ENCODE data around the gene IQCF2.

IQCF2 gene

DNA sequence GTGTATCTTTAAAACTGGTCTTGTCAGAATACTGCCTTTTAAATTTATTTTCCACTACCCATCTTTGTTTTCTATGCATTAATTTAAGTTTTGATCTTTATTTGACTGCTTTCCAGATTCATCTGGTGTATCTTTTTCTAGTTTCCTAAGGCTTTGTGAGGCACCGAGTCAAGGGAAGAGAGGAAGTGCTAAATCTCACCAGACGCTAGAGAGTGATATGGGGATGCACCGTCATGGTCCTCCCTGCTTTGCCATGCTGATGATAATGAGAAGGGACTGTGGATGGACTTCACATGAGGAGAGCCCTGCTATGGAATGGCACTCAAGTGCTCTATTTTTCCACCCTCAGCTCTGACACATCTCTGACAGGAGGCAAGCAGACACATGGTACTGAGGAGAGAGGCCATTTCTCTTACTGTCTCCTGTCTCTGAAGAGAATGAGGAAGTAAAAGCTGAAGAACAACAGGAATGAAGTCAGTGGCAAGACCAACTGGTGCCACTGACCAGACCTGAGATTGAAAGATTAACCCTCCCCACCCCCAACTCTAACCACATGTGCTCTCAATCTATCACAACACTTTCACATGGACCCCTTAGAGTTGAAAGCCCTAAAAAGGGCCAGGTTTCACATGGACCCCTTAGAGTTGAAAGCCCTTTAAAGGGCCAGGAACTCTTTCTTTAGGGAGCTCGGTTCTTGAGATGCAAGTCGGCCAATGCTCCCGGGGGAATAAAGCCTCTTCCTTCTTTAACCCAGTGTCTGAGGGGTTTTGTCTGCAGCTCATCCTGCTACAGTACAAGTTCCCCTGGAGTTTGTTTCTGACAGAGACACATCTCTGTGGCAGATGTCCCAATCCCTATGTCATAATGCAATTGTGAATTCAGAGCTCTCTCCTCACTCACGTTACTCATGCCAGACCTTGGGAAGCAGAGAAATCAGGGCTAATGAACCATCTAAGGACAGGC is at the start of gene IQCF2:
IQCF2 (plus strand) TSS at position 913 of the 963 bp plus-strand sequence. CDS start 52 bp downstream, outside the sequence.
- H3K4me1 ChIP-seq (ENCODE audit: control insufficient read depth in 2 of 2, insufficient read depth in 2 of 2, low read length in 2 of 2) = no peaks in the 10 kb centered on the region
- H3K9ac ChIP-seq (ENCODE audit: low read depth in 1 of 2, low read length in 2 of 2) = no peak within 1 kb of the TSS
- no peaks in the 10 kb centered on the region for H3K36me3 ChIP-seq (ENCODE audit: control insufficient read depth in 2 of 2, insufficient read depth in 2 of 2, low read length in 2 of 2)
- no peak within 1 kb of the TSS for H3K27ac ChIP-seq (ENCODE audit: low read depth in 2 of 2, low read length in 2 of 2)
- H3K27me3 ChIP-seq (ENCODE audit: control insufficient read depth in 2 of 2, insufficient read depth in 2 of 2, low read length in 2 of 2) = peaks cover 0 to 2% of the 10 kb centered on the region in 2 donors
- no peaks in the 10 kb centered on the region for H3K9me3 ChIP-seq (ENCODE audit: control insufficient read depth in 2 of 2, low read length in 2 of 2)
- H3K4me3 ChIP-seq (ENCODE audit: low read length in 2 of 2) = no peak within 1 kb of the TSS

DNA sequence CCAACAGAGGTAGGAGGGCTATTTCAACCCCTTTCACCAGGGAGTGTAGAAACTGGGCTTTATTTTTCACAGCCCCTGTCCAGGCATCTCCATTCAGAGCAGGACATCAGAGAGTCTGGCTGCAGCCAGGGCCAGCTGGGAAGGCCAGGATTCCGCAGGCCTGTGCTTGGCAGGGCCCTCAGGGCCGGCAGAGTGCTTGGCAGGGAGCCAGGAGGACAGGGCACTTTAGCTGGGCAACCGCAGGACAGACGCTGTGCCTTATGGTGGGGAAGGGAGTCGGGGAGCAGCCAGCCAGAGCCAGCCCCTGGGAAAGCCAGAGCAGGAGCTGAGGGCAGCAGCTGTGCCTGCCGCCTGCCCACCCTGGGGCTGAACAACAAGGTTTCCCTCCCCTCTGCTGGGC is 47.9 kb upstream of the IQCF2 start:
- H3K9me3 ChIP-seq (ENCODE audit: control insufficient read depth in 2 of 2, low read length in 2 of 2) = no peaks in the 10 kb centered on the region
- H3K36me3 ChIP-seq (ENCODE audit: control insufficient read depth in 2 of 2, insufficient read depth in 2 of 2, low read length in 2 of 2) = no peaks in the 10 kb centered on the region
- peaks cover 5 to 8% of the 10 kb centered on the region in 2 donors for H3K27me3 ChIP-seq (ENCODE audit: control insufficient read depth in 2 of 2, insufficient read depth in 2 of 2, low read length in 2 of 2)
- H3K4me3 ChIP-seq (ENCODE audit: low read length in 2 of 2) = no peak overlapping the region
- no peak overlapping the region for H3K9ac ChIP-seq (ENCODE audit: low read depth in 1 of 2, low read length in 2 of 2)
- no peaks in the 10 kb centered on the region for H3K4me1 ChIP-seq (ENCODE audit: control insufficient read depth in 2 of 2, insufficient read depth in 2 of 2, low read length in 2 of 2)
- no peak overlapping the region for H3K27ac ChIP-seq (ENCODE audit: low read depth in 2 of 2, low read length in 2 of 2)

DNA sequence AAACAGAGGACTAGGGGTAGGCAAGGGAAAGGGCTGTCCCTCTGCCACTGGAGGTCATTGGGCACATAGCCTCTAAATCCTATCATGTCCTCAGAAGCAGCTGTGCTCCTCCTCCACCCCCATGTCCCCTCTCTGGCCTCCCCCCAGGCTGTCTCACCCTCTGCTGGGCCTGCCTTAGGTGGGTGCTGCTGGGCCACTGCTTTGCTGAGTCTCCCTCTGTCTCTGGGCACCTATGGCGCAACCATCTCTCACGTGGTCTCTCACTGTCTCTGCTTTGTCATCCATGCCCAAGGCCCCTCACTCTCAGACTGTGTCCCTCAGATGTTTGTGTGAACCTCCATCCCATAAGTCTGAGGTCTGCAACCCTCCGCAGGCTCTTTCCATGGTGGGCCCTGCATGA is 47.4 kb upstream of the IQCF2 start:
- no peak overlapping the region for H3K27ac ChIP-seq (ENCODE audit: low read depth in 2 of 2, low read length in 2 of 2)

DNA sequence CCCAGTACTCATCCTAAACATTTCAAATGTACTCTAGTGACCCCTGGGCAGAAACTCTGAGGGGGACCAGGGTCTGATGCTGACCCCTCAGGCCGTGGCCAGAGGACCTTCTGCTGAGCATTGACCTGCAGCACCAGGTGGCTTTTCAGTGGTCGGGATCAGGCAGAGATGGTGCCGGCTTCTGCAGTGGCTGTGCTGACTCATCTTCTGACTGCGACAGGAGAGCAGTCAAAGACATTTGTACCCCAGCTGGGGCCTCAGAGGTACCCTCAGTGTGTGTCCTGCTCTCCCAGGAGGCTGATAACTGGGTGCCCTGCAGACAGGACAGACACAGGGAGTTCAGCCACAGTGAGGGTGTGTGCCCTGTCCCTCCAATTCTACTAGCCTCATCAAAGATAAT is 45.8 kb upstream of the IQCF2 start:
- Histone ChIP-seq H3K36me3 (ENCODE audit: control insufficient read depth in 2 of 2, insufficient read depth in 2 of 2, low read length in 2 of 2) (no peaks in the 10 kb centered on the region), H3K9ac (ENCODE audit: low read depth in 1 of 2, low read length in 2 of 2) (no peak overlapping the region), H3K9me3 (ENCODE audit: control insufficient read depth in 2 of 2, low read length in 2 of 2) (no peaks in the 10 kb centered on the region), H3K4me1 (ENCODE audit: control insufficient read depth in 2 of 2, insufficient read depth in 2 of 2, low read length in 2 of 2) (no peaks in the 10 kb centered on the region), H3K27me3 (ENCODE audit: control insufficient read depth in 2 of 2, insufficient read depth in 2 of 2, low read length in 2 of 2) (peaks cover 6 to 8% of the 10 kb centered on the region in 2 donors), H3K27ac (ENCODE audit: low read depth in 2 of 2, low read length in 2 of 2) (no peak overlapping the region), H3K4me3 (ENCODE audit: low read length in 2 of 2) (no peak overlapping the region)

More for the DNA sequence above, 47.4 kb upstream of the IQCF2 start:
- no peak overlapping the region for H3K4me3 ChIP-seq (ENCODE audit: low read length in 2 of 2)
- H3K9me3 ChIP-seq (ENCODE audit: control insufficient read depth in 2 of 2, low read length in 2 of 2) = no peaks in the 10 kb centered on the region
- H3K36me3 ChIP-seq (ENCODE audit: control insufficient read depth in 2 of 2, insufficient read depth in 2 of 2, low read length in 2 of 2) = no peaks in the 10 kb centered on the region
- H3K27me3 ChIP-seq (ENCODE audit: control insufficient read depth in 2 of 2, insufficient read depth in 2 of 2, low read length in 2 of 2) = peaks cover 5 to 8% of the 10 kb centered on the region in 2 donors
- no peaks in the 10 kb centered on the region for H3K4me1 ChIP-seq (ENCODE audit: control insufficient read depth in 2 of 2, insufficient read depth in 2 of 2, low read length in 2 of 2)
- H3K9ac ChIP-seq (ENCODE audit: low read depth in 1 of 2, low read length in 2 of 2) = no peak overlapping the region

DNA sequence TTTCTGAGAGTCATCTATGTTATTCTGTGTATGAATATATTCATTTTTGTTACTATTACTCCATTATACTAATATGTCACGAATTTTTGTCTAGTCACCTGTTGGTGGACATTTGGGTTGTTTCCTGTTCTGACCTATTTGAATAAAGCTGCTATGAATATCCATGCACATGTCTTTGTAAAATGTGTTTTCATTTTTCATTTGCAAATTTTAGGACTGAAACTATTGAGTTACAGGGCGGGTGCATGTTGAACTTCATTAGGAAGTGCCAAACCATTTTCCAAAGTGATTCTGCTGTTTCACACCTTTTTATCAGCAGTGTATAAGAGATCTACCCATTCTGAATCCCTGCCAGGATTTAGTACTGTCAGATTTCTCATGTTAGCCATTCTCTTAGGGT is 44.7 kb upstream of the IQCF2 start:
- Histone ChIP-seq H3K27me3 (ENCODE audit: control insufficient read depth in 2 of 2, insufficient read depth in 2 of 2, low read length in 2 of 2) (peaks cover 8% of the 10 kb centered on the region in 2 donors), H3K4me1 (ENCODE audit: control insufficient read depth in 2 of 2, insufficient read depth in 2 of 2, low read length in 2 of 2) (no peaks in the 10 kb centered on the region), H3K4me3 (ENCODE audit: low read length in 2 of 2) (no peak overlapping the region), H3K27ac (ENCODE audit: low read depth in 2 of 2, low read length in 2 of 2) (no peak overlapping the region), H3K9me3 (ENCODE audit: control insufficient read depth in 2 of 2, low read length in 2 of 2) (no peaks in the 10 kb centered on the region), H3K9ac (ENCODE audit: low read depth in 1 of 2, low read length in 2 of 2) (no peak overlapping the region), H3K36me3 (ENCODE audit: control insufficient read depth in 2 of 2, insufficient read depth in 2 of 2, low read length in 2 of 2) (no peaks in the 10 kb centered on the region)

DNA sequence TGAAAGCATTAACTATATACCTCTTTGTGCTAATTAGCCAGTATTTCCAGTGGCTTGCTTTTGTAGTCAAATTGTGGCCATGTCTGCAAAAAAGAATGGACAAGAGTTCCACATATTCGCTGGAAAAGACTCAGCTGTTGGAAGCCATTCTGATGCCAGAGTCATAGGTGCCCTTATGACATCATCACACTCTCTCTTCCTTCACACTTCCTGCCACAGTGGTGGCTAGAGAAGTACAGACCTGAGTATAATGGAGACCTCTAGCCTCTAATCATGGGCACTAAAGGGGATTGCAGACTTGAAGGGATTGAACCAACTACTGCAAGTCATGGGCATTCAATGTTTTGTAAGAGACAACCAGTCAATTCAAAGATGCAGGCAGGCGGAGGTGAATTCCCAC is 44.0 kb upstream of the IQCF2 start:
- Histone ChIP-seq H3K9ac (ENCODE audit: low read depth in 1 of 2, low read length in 2 of 2) (no peak overlapping the region), H3K27me3 (ENCODE audit: control insufficient read depth in 2 of 2, insufficient read depth in 2 of 2, low read length in 2 of 2) (peaks cover 8% of the 10 kb centered on the region in 2 donors), H3K4me3 (ENCODE audit: low read length in 2 of 2) (no peak overlapping the region), H3K4me1 (ENCODE audit: control insufficient read depth in 2 of 2, insufficient read depth in 2 of 2, low read length in 2 of 2) (no peaks in the 10 kb centered on the region), H3K9me3 (ENCODE audit: control insufficient read depth in 2 of 2, low read length in 2 of 2) (no peaks in the 10 kb centered on the region), H3K36me3 (ENCODE audit: control insufficient read depth in 2 of 2, insufficient read depth in 2 of 2, low read length in 2 of 2) (no peaks in the 10 kb centered on the region), H3K27ac (ENCODE audit: low read depth in 2 of 2, low read length in 2 of 2) (no peak overlapping the region)

DNA sequence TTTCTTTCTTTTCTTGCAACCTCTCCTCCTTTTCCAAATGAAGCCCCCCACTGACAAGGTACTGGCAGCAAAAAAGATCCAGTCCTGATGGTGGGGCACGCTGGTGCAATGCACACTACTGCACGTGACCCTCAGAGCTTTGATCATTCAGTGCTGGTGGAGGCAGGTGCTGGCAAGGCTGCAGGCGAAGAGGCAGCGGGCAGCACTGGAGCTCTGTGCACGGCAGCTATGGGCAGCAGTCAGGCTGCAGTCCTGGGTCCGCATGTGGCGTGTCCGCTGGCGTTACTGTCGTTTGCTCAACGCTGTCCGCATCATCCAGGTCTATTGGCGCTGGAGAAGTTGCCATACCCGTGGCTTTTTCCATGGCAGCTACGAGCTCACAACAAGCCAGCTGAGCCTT is 42.3 kb upstream of the IQCF2 start:
- no peak overlapping the region for H3K9ac ChIP-seq (ENCODE audit: low read depth in 1 of 2, low read length in 2 of 2)
- H3K9me3 ChIP-seq (ENCODE audit: control insufficient read depth in 2 of 2, low read length in 2 of 2) = no peaks in the 10 kb centered on the region
- no peaks in the 10 kb centered on the region for H3K4me1 ChIP-seq (ENCODE audit: control insufficient read depth in 2 of 2, insufficient read depth in 2 of 2, low read length in 2 of 2)
- H3K27me3 ChIP-seq (ENCODE audit: control insufficient read depth in 2 of 2, insufficient read depth in 2 of 2, low read length in 2 of 2) = peaks cover 8% of the 10 kb centered on the region in 2 donors
- H3K27ac ChIP-seq (ENCODE audit: low read depth in 2 of 2, low read length in 2 of 2) = no peak overlapping the region
- no peak overlapping the region for H3K4me3 ChIP-seq (ENCODE audit: low read length in 2 of 2)
- no peaks in the 10 kb centered on the region for H3K36me3 ChIP-seq (ENCODE audit: control insufficient read depth in 2 of 2, insufficient read depth in 2 of 2, low read length in 2 of 2)

DNA sequence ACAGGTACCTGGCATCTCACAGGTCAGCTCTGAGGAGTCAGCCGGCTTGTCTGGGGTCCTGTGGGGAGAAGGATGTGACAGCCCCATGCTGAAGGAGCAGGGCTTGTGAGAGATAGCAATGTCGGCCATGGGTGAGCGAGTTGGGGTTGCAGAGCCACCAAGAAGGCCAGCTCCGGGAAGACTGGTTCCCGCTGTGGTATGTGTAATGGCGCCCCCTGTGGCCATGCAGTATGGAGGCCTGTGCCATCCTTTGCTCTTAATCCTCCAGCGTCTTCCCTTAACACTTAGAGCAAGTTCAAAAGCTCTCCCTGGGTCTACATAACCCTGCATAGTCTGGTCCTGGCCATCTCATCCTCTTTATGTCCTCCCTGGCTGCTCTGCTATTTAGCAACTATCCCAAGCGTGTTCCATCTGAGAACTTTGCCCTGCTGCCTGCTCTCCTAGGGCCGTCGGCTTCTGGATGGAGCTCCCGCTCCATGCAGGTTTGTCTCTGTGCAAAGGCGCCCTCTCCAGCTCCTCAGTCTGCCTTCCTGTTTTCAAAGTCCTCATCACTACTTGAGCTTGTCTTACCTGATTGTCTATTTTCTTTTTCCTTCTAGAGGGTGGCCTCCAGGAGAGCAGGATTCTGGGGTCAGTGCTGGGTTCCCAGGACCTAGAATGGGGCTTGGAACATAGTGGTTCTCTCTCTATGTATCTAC is 41.6 kb upstream of the IQCF2 start:
- no peaks in the 10 kb centered on the region for H3K4me1 ChIP-seq (ENCODE audit: control insufficient read depth in 2 of 2, insufficient read depth in 2 of 2, low read length in 2 of 2)
- peaks cover 8% of the 10 kb centered on the region in 2 donors for H3K27me3 ChIP-seq (ENCODE audit: control insufficient read depth in 2 of 2, insufficient read depth in 2 of 2, low read length in 2 of 2)
- no peak overlapping the region for H3K27ac ChIP-seq (ENCODE audit: low read depth in 2 of 2, low read length in 2 of 2)
- no peaks in the 10 kb centered on the region for H3K9me3 ChIP-seq (ENCODE audit: control insufficient read depth in 2 of 2, low read length in 2 of 2)
- H3K36me3 ChIP-seq (ENCODE audit: control insufficient read depth in 2 of 2, insufficient read depth in 2 of 2, low read length in 2 of 2) = no peaks in the 10 kb centered on the region
- H3K4me3 ChIP-seq (ENCODE audit: low read length in 2 of 2) = no peak overlapping the region
- no peak overlapping the region for H3K9ac ChIP-seq (ENCODE audit: low read depth in 1 of 2, low read length in 2 of 2)

DNA sequence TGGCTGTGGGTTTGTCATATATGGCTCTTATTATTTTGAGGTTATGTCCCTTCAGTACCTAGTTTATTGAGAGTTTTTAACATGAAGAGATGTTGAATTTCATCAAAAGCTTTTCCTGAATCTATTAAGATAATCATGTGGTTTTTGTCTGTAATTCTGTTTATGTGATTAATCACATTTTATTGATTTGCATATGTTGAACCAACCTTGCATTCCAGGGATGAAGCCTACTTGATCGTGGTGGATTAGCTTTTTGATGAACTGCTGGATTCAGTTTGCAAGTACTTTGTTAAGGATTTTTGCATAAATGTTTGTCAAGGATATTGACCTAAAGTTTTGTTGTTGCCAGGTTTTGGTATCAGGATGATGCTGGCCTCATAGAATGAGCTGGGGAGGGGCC is 33.1 kb upstream of the IQCF2 start:
- Histone ChIP-seq H3K4me1 (ENCODE audit: control insufficient read depth in 2 of 2, insufficient read depth in 2 of 2, low read length in 2 of 2) (no peaks in the 10 kb centered on the region), H3K27ac (ENCODE audit: low read depth in 2 of 2, low read length in 2 of 2) (no peak overlapping the region), H3K9me3 (ENCODE audit: control insufficient read depth in 2 of 2, low read length in 2 of 2) (no peaks in the 10 kb centered on the region), H3K4me3 (ENCODE audit: low read length in 2 of 2) (no peak overlapping the region), H3K27me3 (ENCODE audit: control insufficient read depth in 2 of 2, insufficient read depth in 2 of 2, low read length in 2 of 2) (peaks cover 0 to 3% of the 10 kb centered on the region in 2 donors), H3K9ac (ENCODE audit: low read depth in 1 of 2, low read length in 2 of 2) (no peak overlapping the region), H3K36me3 (ENCODE audit: control insufficient read depth in 2 of 2, insufficient read depth in 2 of 2, low read length in 2 of 2) (no peaks in the 10 kb centered on the region)

DNA sequence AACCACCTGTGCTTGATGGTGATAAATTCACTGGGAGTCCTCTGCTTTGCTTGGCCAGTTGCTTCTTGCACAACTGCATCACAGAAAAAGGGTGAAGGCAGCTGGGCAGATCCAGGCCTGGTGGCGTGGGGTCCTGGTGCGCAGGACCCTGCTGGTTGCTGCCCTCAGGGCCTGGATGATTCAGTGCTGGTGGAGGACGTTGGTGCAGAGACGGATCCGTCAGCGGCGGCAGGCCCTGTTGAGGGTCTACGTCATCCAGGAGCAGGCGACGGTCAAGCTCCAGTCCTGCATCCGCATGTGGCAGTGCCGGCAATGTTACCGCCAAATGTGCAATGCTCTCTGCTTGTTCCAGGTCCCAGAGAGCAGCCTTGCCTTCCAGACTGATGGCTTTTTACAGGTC is 31.1 kb upstream of the IQCF2 start:
- Histone ChIP-seq H3K27me3 (ENCODE audit: control insufficient read depth in 2 of 2, insufficient read depth in 2 of 2, low read length in 2 of 2) (peaks cover 0 to 6% of the 10 kb centered on the region in 2 donors), H3K4me1 (ENCODE audit: control insufficient read depth in 2 of 2, insufficient read depth in 2 of 2, low read length in 2 of 2) (no peaks in the 10 kb centered on the region), H3K9me3 (ENCODE audit: control insufficient read depth in 2 of 2, low read length in 2 of 2) (no peaks in the 10 kb centered on the region), H3K4me3 (ENCODE audit: low read length in 2 of 2) (no peak overlapping the region), H3K36me3 (ENCODE audit: control insufficient read depth in 2 of 2, insufficient read depth in 2 of 2, low read length in 2 of 2) (no peaks in the 10 kb centered on the region), H3K27ac (ENCODE audit: low read depth in 2 of 2, low read length in 2 of 2) (no peak overlapping the region), H3K9ac (ENCODE audit: low read depth in 1 of 2, low read length in 2 of 2) (no peak overlapping the region)

All from mucosa of rectum (tissue), 2 donors.